Activated CD4-positive, alpha-beta T cell treated with anti-CD3 and anti-CD28 coated beads, Interleukin-2, Interleukin-6, amounts not matched to agents 100 ng/mL and 50 ng/mL, durations not matched to agents 16 hours and 8 hours (primary cell): Measurements from ENCODE around the gene CDC42BPG.
A peak's percentile ranks its signal among the peaks of the same experiment; 100 is the strongest.

Experiments
- DNase-seq: peaks from one replicate; pipeline ENCODE4 v3.0.0-alpha.2; 2020

The CDC42BPG gene

GRCh38 chr11:64802370-64803157, 41.9 kb downstream of the CDC42BPG start:
- peak; percentile 53 for DNase-seq

- peak; percentile 25 for DNase-seq
These were observed 42.7 kb downstream of the CDC42BPG start for GRCh38 chr11:64801561-64802369.

GRCh38 chr11:64801158-64801464, 43.3 kb downstream of the CDC42BPG start:
- no peak for DNase-seq

- DNase-seq = no peak
These were observed 43.9 kb downstream of the CDC42BPG start for GRCh38 chr11:64800303-64801157.

GRCh38 chr11:64799623-64800302, 44.7 kb downstream of the CDC42BPG start:
- no peak for DNase-seq

- DNase-seq = no peak
These were observed 45.2 kb downstream of the CDC42BPG start for GRCh38 chr11:64799256-64799622.

GRCh38 chr11:64796757-64797541, 47.5 kb downstream of the CDC42BPG start:
- no peak for DNase-seq

- DNase-seq = no peak
These were observed 48.3 kb downstream of the CDC42BPG start for GRCh38 chr11:64796047-64796756.

- no peak for DNase-seq
These were observed 49.9 kb downstream of the CDC42BPG start for GRCh38 chr11:64794526-64794925.

- no peak for DNase-seq
These were observed 50.9 kb downstream of the CDC42BPG start for GRCh38 chr11:64793271-64794160.

- no peak for DNase-seq
These were observed 52.0 kb downstream of the CDC42BPG start for GRCh38 chr11:64792482-64792881.

- DNase-seq = no peak
These were observed 52.6 kb downstream of the CDC42BPG start for GRCh38 chr11:64791781-64792291.

- no peak for DNase-seq
These were observed 54.0 kb downstream of the CDC42BPG start for GRCh38 chr11:64790205-64791095.

- DNase-seq = no peak
These were observed 54.9 kb downstream of the CDC42BPG start for GRCh38 chr11:64789331-64790204.

- no peak for DNase-seq
These were observed 55.9 kb downstream of the CDC42BPG start for GRCh38 chr11:64788321-64789215.

- DNase-seq = peak; percentile 59
These were observed 56.7 kb downstream of the CDC42BPG start for GRCh38 chr11:64787526-64788320.
